Thyroid gland (tissue), 4 donors: ENCODE data around the gene RFX1.
"Not testable (repeated sequence)": the region's sequence is repeated elsewhere in the genome, so short reads cannot be mapped to it uniquely, and the experiment has no call there.

ENCODE experiments used
- CTCF ChIP-seq, 6 experiments: fragments of 200-600 bp in 3 of 6; fragments of 450-650 bp in 3 of 6; sonication (generic) in 3 of 6; IDR thresholded peaks; one replicate each; pipeline ENCODE4 v1.5.1; 2016 to 2019; ENCODE audit warnings: antibody characterized with exemption in 6 of 6, mild to moderate bottlenecking in 2 of 6, inconsistent platforms in 1 of 6, moderate library complexity in 1 of 6
- POLR2A ChIP-seq, 2 donors: fragments of 450-650 bp; IDR thresholded peaks; one replicate each; pipeline ENCODE4 v1.6.1; 2017; ENCODE audit warnings: antibody characterized with exemption in 2 of 2, mild to moderate bottlenecking in 2 of 2, moderate library complexity in 1 of 2

DNA sequence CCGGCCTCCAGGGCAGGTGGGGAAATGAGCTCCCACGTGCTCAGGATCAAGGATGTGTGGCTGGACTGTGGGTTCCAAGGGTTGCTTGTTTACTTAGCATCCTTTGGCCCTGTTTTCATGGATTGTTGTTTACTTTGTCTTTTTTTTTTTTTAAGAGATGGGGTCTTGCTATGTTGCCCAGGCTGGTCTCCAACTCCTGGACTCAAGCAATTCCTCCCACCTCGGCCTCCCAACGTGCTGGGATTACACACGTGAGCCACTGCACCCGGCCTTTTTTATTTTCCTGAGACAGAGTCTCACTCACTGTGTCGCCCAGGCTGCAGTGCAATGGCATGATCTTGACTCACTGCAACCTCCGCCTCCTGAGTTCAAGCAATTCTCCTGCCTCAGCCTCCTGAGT is 38.9 kb downstream of the RFX1 start:
- TF ChIP-seq CTCF, POLR2A (IDR thresholded peaks at IDR 0.05): not testable (repeated sequence)
